GM23248 (cell line): Measurements from ENCODE around the gene SEL1L. TPM values are rescaled to one million over a fixed set of nuclear protein-coding genes. Genes with fewer than 3 reads are reported as not detected.
"Not testable (repeated sequence)": the region's sequence is repeated elsewhere in the genome, so short reads cannot be mapped to it uniquely, and the experiment has no call there.

Experiments
- DNase-seq: peaks from one replicate; pipeline ENCODE4 v3.0.0-alpha.2; 2015
- H2AFZ ChIP-seq: fragments of 200-600 bp; sonication (generic); 2 replicates; pipeline ENCODE4 v1.6.1; 2016; ENCODE audit warnings: antibody characterized with exemption
- H3F3A ChIP-seq: fragments of 200-600 bp; sonication (generic); 2 replicates; pipeline ENCODE4 v1.6.1; 2016; ENCODE audit warnings: mild to moderate bottlenecking, antibody characterized with exemption, mixed run types; ENCODE audit not compliant: insufficient read depth
- H3K27ac ChIP-seq: fragments of 200-600 bp; sonication (generic); 2 replicates; pipeline ENCODE4 v1.5.1; 2016; ENCODE audit warnings: mild to moderate bottlenecking
- H3K27me3 ChIP-seq: fragments of 200-600 bp; sonication (generic); replicated peaks from 2 replicates; pipeline ENCODE4 v1.6.1; 2016; ENCODE audit warnings: mild to moderate bottlenecking; ENCODE audit not compliant: insufficient read depth
- H3K36me3 ChIP-seq: fragments of 200-600 bp; sonication (generic); 2 replicates; pipeline ENCODE4 v1.6.1; 2016; ENCODE audit warnings: low read depth, mild to moderate bottlenecking
- H3K4me1 ChIP-seq: fragments of 200-600 bp; sonication (generic); 2 replicates; pipeline ENCODE4 v1.6.1; 2016; ENCODE audit warnings: mild to moderate bottlenecking; ENCODE audit not compliant: insufficient read depth
- H3K4me2 ChIP-seq: fragments of 200-600 bp; sonication (generic); one replicate; pipeline ENCODE4 v1.6.1; 2016; ENCODE audit warnings: mild to moderate bottlenecking; ENCODE audit not compliant: unreplicated experiment
- H3K4me3 ChIP-seq: fragments of 200-600 bp; sonication (generic); 2 replicates; pipeline ENCODE4 v1.5.1; 2016; ENCODE audit warnings: mild to moderate bottlenecking
- H3K79me2 ChIP-seq: fragments of 200-600 bp; sonication (generic); 2 replicates; pipeline ENCODE4 v1.6.1; 2016; ENCODE audit warnings: mild to moderate bottlenecking; ENCODE audit not compliant: insufficient read depth
- H3K9ac ChIP-seq: fragments of 200-600 bp; sonication (generic); 2 replicates; pipeline ENCODE4 v1.6.1; 2016; ENCODE audit warnings: mild to moderate bottlenecking
- H3K9me2 ChIP-seq: fragments of 200-600 bp; sonication (generic); 2 replicates; pipeline ENCODE4 v1.6.1; 2016; ENCODE audit warnings: mixed run types, mild to moderate bottlenecking, moderate library complexity; ENCODE audit not compliant: insufficient read depth
- H3K9me3 ChIP-seq: fragments of 200-600 bp; sonication (generic); one replicate; pipeline ENCODE4 v1.6.1; 2017; ENCODE audit warnings: low read depth
- H4K20me1 ChIP-seq: fragments of 200-600 bp; sonication (generic); 2 replicates; pipeline ENCODE4 v1.6.0; 2016; ENCODE audit not compliant: insufficient read depth
- EZH2 ChIP-seq: fragments of 200-600 bp; sonication (generic); IDR thresholded peaks from 2 replicates; pipeline ENCODE4 v1.6.1; 2018; ENCODE audit warnings: antibody characterized with exemption, mild to moderate bottlenecking; ENCODE audit not compliant: insufficient read depth, poor library complexity, severe bottlenecking
- EZH2phosphoT487 ChIP-seq: fragments of 200-600 bp; sonication (generic); IDR thresholded peaks from 2 replicates; pipeline ENCODE4 v1.6.1; 2018; ENCODE audit warnings: antibody characterized with exemption, moderate library complexity, mild to moderate bottlenecking, low read depth; ENCODE audit not compliant: insufficient read depth
- WGBS, 2 experiments: methylation state at CpG; one replicate each; pipeline ENCODE4 v1.1.6; 2015 to 2017; ENCODE audit warnings: low lambda C conversion rate in 2 of 2, low coverage in 1 of 2; ENCODE audit errors: missing lambda C conversion rate in 2 of 2; 5-methylcytosine and 5-hydroxymethylcytosine counted together
- in situ Hi-C: fragments of 300-500 bp; cut with MboI; formaldehyde crosslinking; loops from 2 replicates; pipeline ENCODE4 v1.15.0; 2020
- polyA plus RNA-seq: library from polyadenylated mRNA; unstranded; fragments of >200 nt; fragmentation: Nextera tagmentation; extraction: Ambion mirVana; gene quantifications from 2 replicates; pipeline ENCODE4 v1.2.1, GENCODE V29; 2016
- total RNA-seq: library from RNA; depleted of rRNA; stranded (reverse); fragments of >200 nt; shearing (Covaris generic); gene quantifications from 2 replicates; pipeline ENCODE4 v1.2.3, GENCODE V29; 2014

Gene SEL1L
- total and polyA plus RNA-seq, 2 experiments from 2014 or later, result 49.4 to 69.2 TPM

- no peak overlapping the region for H2AFZ ChIP-seq
- no peak overlapping the region for H3K27ac ChIP-seq
- H3K9ac ChIP-seq, result no peak overlapping the region
- no peaks in the 10 kb centered on the region for H3K4me1 ChIP-seq
- no peaks in the 10 kb centered on the region for H3K79me2 ChIP-seq
- H3K9me3 ChIP-seq, result no peaks in the 10 kb centered on the region
- 17 to 21% methylated on average over 4 of the region's 4 CpGs for WGBS, 2 experiments
- no peaks in the 10 kb centered on the region for H3K27me3 ChIP-seq
- TF ChIP-seq EZH2phosphoT487, result no peak
- no peak for TF ChIP-seq EZH2
- H4K20me1 ChIP-seq, result no peaks in the 10 kb centered on the region
- DNase-seq, result no peak
- H3K9me2 ChIP-seq, result no peaks in the 10 kb centered on the region
- H3K4me3 ChIP-seq, result no peak overlapping the region
- in situ Hi-C loops, result no loop called here
- no peak overlapping the region for H3K4me2 ChIP-seq
- H3K36me3 ChIP-seq, result no peaks in the 10 kb centered on the region
- H3F3A ChIP-seq, result no peaks in the 10 kb centered on the region
Observed at GRCh38 chr14:81550001-81550637, 16.5 kb upstream of the SEL1L start.

- H4K20me1 ChIP-seq, H3F3A ChIP-seq, H3K4me2 ChIP-seq, H3K36me3 ChIP-seq, H3K9me3 ChIP-seq, H3K4me1 ChIP-seq, H3K9me2 ChIP-seq, H3K9ac ChIP-seq, DNase-seq, H2AFZ ChIP-seq, in situ Hi-C loops, H3K27ac ChIP-seq, H3K79me2 ChIP-seq, H3K4me3 ChIP-seq, H3K27me3 ChIP-seq: not testable (repeated sequence)
- WGBS, 2 experiments, result 36 to 52% methylated on average over 5 of the region's 5 CpGs
Observed at GRCh38 chr14:81541206-81541605, 7.6 kb upstream of the SEL1L start.

GRCh38 chr14:81537193-81537592, 3.5 kb upstream of the SEL1L start:
- Histone ChIP-seq H3K4me3 (no peak overlapping the region), H3K4me2 (no peak overlapping the region), H3K9me3 (no peaks in the 10 kb centered on the region), H2AFZ (no peak overlapping the region), H3K27me3 (no peaks in the 10 kb centered on the region), H3K9me2 (no peaks in the 10 kb centered on the region), H3K27ac (no peak overlapping the region), H3F3A (no peaks in the 10 kb centered on the region), H3K36me3 (no peaks in the 10 kb centered on the region), H4K20me1 (no peaks in the 10 kb centered on the region), H3K9ac (no peak overlapping the region), H3K4me1 (0 out of 2 replicates have a peak, but pooled peaks cover 5% of the 10 kb centered on the region), H3K79me2 (peaks cover 14% of the 10 kb centered on the region)
- TF ChIP-seq EZH2 (no peak), EZH2phosphoT487 (no peak)
- in situ Hi-C loops, result no loop called here
- no peak for DNase-seq
- WGBS, 2 experiments, result 38% methylated on average over 2 of the region's 2 CpGs

GRCh38 chr14:81536241-81536771, 2.7 kb upstream of the SEL1L start:
- Histone ChIP-seq H4K20me1 (no peaks in the 10 kb centered on the region), H3K27ac (no peak overlapping the region), H3K9ac (no peak overlapping the region), H3K4me2 (no peak overlapping the region), H3K27me3 (no peaks in the 10 kb centered on the region), H2AFZ (no peak overlapping the region), H3K79me2 (peaks cover 23% of the 10 kb centered on the region), H3K36me3 (no peaks in the 10 kb centered on the region), H3K4me3 (no peak overlapping the region), H3K9me3 (no peaks in the 10 kb centered on the region), H3K4me1 (0 out of 2 replicates have a peak, but pooled peaks cover 7% of the 10 kb centered on the region), H3K9me2 (no peaks in the 10 kb centered on the region), H3F3A (no peaks in the 10 kb centered on the region)
- no peak for DNase-seq
- in situ Hi-C loops, result no loop called here
- TF ChIP-seq EZH2phosphoT487, result no peak
- no peak for TF ChIP-seq EZH2
- 11 to 13% methylated on average over 2 of the region's 2 CpGs for WGBS, 2 experiments
